Measurements from ENCODE around the gene MBD4. TPM values are rescaled to one million over a fixed set of nuclear protein-coding genes. Genes with fewer than 3 reads are reported as not detected.

MBD4 gene
- total RNA-seq, 1 donor from 2014 or later: 18.8 TPM

DNA sequence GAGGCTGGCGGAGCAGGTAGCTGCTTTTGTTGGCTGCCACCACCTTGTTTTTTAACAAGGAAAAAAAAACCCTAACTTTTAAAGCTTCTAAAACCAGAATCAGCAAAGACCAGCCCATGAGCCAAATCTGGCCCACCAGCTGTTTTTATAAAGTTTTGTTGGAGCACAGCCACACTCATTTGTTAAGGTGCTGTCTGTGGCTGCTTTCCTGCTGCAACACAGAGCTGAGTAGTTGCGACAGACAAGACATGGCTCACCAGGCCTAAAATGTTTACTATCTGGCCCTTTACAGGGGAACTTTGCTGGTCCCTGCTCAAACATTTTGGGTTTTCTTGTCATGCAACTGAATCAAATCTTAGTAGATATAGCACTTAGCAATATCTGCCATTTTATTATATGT, 30.2 kb downstream of the MBD4 start:
- peaks cover 12% of the 10 kb centered on the region for H3K4me1 ChIP-seq
- no peaks in the 10 kb centered on the region for H3K27me3 ChIP-seq (ENCODE audit: low read depth)
- intact Hi-C loops (cut with micrococcal nuclease): no loop called here
- no peak overlapping the region for H3K27ac ChIP-seq (replicated peaks)
- H3K36me3 ChIP-seq: no peaks in the 10 kb centered on the region
- TF ChIP-seq, protein P1, sequence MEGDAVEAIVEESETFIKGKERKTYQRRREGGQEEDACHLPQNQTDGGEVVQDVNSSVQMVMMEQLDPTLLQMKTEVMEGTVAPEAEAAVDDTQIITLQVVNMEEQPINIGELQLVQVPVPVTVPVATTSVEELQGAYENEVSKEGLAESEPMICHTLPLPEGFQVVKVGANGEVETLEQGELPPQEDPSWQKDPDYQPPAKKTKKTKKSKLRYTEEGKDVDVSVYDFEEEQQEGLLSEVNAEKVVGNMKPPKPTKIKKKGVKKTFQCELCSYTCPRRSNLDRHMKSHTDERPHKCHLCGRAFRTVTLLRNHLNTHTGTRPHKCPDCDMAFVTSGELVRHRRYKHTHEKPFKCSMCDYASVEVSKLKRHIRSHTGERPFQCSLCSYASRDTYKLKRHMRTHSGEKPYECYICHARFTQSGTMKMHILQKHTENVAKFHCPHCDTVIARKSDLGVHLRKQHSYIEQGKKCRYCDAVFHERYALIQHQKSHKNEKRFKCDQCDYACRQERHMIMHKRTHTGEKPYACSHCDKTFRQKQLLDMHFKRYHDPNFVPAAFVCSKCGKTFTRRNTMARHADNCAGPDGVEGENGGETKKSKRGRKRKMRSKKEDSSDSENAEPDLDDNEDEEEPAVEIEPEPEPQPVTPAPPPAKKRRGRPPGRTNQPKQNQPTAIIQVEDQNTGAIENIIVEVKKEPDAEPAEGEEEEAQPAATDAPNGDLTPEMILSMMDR (IDR thresholded peaks at IDR 0.05; ENCODE audit: borderline replicate concordance): no peak
- no peaks in the 10 kb centered on the region for H3K9me3 ChIP-seq (replicated peaks)
- H3K4me3 ChIP-seq: no peak overlapping the region
- no peak for DNase-seq

DNA sequence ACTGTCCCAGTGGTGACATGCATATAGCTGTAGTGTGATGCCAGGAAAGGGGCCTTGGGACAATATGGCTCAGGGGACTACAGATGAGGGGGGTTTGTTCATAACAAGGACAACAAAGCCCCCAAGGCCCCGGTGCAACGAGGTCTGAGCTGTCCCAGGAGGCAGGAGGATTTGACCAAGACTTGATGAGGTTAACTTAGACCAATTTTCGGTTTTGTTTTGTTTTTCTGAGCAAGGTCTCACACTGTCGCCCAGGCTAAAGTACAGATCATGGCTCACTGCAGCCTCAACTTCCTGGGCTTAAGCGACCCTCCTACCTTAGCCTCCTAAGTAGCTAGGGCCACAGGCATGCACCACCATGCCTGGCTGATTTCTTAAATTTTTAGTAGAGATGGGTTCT, 35.1 kb downstream of the MBD4 start:
- no peaks in the 10 kb centered on the region for H3K27me3 ChIP-seq (ENCODE audit: low read depth)
- no peaks in the 10 kb centered on the region for H3K4me1 ChIP-seq
- intact Hi-C loops (cut with micrococcal nuclease): no loop called here
- no peak overlapping the region for H3K27ac ChIP-seq (replicated peaks)
- H3K4me3 ChIP-seq: no peak overlapping the region
- H3K36me3 ChIP-seq: no peaks in the 10 kb centered on the region
- H3K9me3 ChIP-seq (replicated peaks): no peaks in the 10 kb centered on the region
- TF ChIP-seq, protein P1 (IDR thresholded peaks at IDR 0.05; ENCODE audit: borderline replicate concordance): no peak
- no peak for DNase-seq

DNA sequence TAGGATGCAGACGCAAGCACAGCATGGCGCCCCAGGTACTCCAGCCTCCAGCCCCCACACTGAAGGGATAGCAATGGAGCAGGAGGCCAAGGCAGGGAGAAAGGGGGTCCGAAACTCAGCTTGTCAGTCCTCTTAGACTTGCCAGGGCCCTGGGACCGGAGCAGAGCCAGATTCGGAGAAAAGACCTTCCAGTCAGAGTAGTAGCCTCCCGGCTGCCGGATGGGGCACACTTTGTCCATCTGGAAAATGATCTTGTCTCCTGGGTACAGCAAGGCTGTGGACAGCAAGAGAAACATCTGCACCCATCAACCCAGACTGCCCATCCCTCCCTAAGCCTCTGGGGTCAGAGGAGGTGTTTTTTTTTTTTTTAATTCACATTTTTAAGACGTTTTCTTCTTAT, 35.6 kb downstream of the MBD4 start:
- Histone ChIP-seq H3K36me3 (no peaks in the 10 kb centered on the region), H3K27ac (replicated peaks) (no peak overlapping the region), H3K27me3 (ENCODE audit: low read depth) (no peaks in the 10 kb centered on the region), H3K4me3 (no peak overlapping the region), H3K9me3 (replicated peaks) (no peaks in the 10 kb centered on the region), H3K4me1 (peaks cover 2% of the 10 kb centered on the region)
- TF ChIP-seq, protein P1 (IDR thresholded peaks at IDR 0.05; ENCODE audit: borderline replicate concordance): no peak
- DNase-seq: no peak
- intact Hi-C loops (cut with micrococcal nuclease): no loop called here

DNA sequence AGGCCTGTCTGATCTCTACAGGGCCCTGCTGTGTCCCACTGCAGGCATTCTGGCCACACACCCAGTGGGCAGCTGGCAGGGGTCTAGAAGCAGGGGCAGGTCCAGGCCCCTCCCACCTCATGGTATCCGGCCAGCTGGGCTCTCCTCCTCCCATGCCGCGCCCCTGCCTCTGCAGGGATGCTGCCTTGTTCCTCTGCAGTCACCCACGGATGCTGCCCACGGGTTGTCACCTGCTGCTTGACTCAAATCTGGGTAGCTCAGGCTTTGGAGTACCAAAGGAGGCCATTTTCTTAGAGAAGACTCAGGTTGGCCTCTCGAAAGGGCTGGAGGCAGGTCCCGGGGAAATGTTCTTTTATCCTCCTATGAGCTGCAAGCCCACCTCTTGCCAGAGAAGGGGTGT, 36.3 kb downstream of the MBD4 start:
- intact Hi-C loops (cut with micrococcal nuclease): no loop called here
- Histone ChIP-seq H3K27ac (replicated peaks) (no peak overlapping the region), H3K4me1 (peaks cover 9% of the 10 kb centered on the region), H3K27me3 (ENCODE audit: low read depth) (no peaks in the 10 kb centered on the region), H3K9me3 (replicated peaks) (no peaks in the 10 kb centered on the region), H3K4me3 (no peak overlapping the region), H3K36me3 (no peaks in the 10 kb centered on the region)
- TF ChIP-seq, protein P1 (IDR thresholded peaks at IDR 0.05; ENCODE audit: borderline replicate concordance): no peak
- DNase-seq: no peak

DNA sequence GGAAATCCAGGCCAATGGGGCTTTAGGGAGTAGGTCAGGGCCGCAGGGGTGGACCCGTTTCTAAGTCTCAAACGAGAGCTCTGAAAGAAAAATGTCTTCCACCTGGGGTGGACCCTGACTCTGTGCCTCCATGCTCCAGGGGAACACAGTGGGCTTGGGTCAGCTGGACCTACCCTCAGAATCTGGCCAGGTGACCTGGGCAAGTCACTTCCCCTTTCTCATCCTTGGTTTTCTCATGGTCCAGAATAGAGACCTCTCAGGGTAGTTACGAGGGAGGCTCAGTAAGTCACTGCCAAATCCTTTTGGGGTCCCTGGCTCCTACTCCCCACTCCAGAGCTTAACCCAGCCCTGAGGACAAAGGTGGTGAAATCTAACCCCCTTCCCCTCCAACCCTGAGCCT, 37.1 kb downstream of the MBD4 start:
- Histone ChIP-seq H3K4me3 (no peak overlapping the region), H3K9me3 (replicated peaks) (no peaks in the 10 kb centered on the region), H3K27me3 (ENCODE audit: low read depth) (no peaks in the 10 kb centered on the region), H3K36me3 (no peaks in the 10 kb centered on the region), H3K27ac (replicated peaks) (no peak overlapping the region), H3K4me1 (peaks cover 17% of the 10 kb centered on the region)
- TF ChIP-seq, protein P1 (IDR thresholded peaks at IDR 0.05; ENCODE audit: borderline replicate concordance): no peak
- no peak for DNase-seq
- intact Hi-C loops (cut with micrococcal nuclease): no loop called here

DNA sequence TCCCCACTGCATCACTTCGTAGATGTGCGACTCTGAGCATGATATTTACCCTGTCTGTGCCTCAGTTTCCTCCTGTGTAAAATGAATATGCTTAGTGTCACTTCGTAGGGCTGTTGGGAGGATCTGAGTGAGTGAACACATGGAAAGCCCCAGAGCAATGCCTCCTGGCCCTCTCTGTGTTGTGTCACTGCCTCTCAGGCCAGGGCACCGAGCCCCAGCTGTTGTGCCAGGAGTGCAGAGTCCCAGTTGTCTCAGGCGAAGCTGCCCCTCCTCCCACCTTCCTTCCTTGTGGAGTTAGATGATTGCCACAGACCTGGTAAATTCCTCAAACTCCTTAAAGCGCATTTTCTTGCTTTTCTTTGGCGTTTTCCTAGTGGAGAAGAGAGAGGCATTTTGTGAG, 37.5 kb downstream of the MBD4 start:
- intact Hi-C loops (cut with micrococcal nuclease): no loop called here
- Histone ChIP-seq H3K4me3 (no peak overlapping the region), H3K36me3 (no peaks in the 10 kb centered on the region), H3K9me3 (replicated peaks) (no peaks in the 10 kb centered on the region), H3K27ac (replicated peaks) (no peak overlapping the region), H3K4me1 (peaks cover 21% of the 10 kb centered on the region), H3K27me3 (ENCODE audit: low read depth) (no peaks in the 10 kb centered on the region)
- TF ChIP-seq, protein P1 (IDR thresholded peaks at IDR 0.05; ENCODE audit: borderline replicate concordance): no peak
- DNase-seq: no peak

All from left ventricle myocardium inferior (tissue), 1 donor.